Measurements from ENCODE around the gene SLC15A4. TPM values are rescaled to one million over a fixed set of nuclear protein-coding genes. Genes with fewer than 3 reads are reported as not detected.
A peak's percentile ranks its signal among the peaks of the same experiment; 100 is the strongest.

SLC15A4 gene
- total RNA-seq, 1 donor from 2014 or later, result 49.6 TPM

- TF ChIP-seq CTCF (conservative IDR thresholded peaks at IDR 0.05; ENCODE audit: low read depth, low read length), result no peak
- H3K4me3 ChIP-seq (ENCODE audit: low read depth, low read length), result peak overlapping the region; percentile 18
- no peak for DNase-seq (ENCODE audit: low read depth)
Measured at GRCh38 chr12:128818065-128819022, 5.4 kb downstream of the SLC15A4 start.

- peak; percentile 60 for DNase-seq (ENCODE audit: low read depth)
- no peak overlapping the region for H3K4me3 ChIP-seq (ENCODE audit: low read depth, low read length)
- TF ChIP-seq CTCF (conservative IDR thresholded peaks at IDR 0.05; ENCODE audit: low read depth, low read length), result no peak
Measured at GRCh38 chr12:128817111-128818015, 6.4 kb downstream of the SLC15A4 start.

GRCh38 chr12:128816643-128816920 lies 7.2 kb downstream of the SLC15A4 start:
- no peak overlapping the region for H3K4me3 ChIP-seq (ENCODE audit: low read depth, low read length)
- no peak for TF ChIP-seq CTCF (conservative IDR thresholded peaks at IDR 0.05; ENCODE audit: low read depth, low read length)
- DNase-seq (ENCODE audit: low read depth), result no peak

GRCh38 chr12:128815779-128816642 lies 7.7 kb downstream of the SLC15A4 start:
- no peak for TF ChIP-seq CTCF (conservative IDR thresholded peaks at IDR 0.05; ENCODE audit: low read depth, low read length)
- DNase-seq (ENCODE audit: low read depth), result no peak
- no peak overlapping the region for H3K4me3 ChIP-seq (ENCODE audit: low read depth, low read length)

- no peak for TF ChIP-seq CTCF (conservative IDR thresholded peaks at IDR 0.05; ENCODE audit: low read depth, low read length)
- H3K4me3 ChIP-seq (ENCODE audit: low read depth, low read length), result no peak overlapping the region
- DNase-seq (ENCODE audit: low read depth), result no peak
Measured at GRCh38 chr12:128814411-128815261, 9.1 kb downstream of the SLC15A4 start.

- TF ChIP-seq CTCF (conservative IDR thresholded peaks at IDR 0.05; ENCODE audit: low read depth, low read length), result no peak
Measured at GRCh38 chr12:128813883-128814282, 9.9 kb downstream of the SLC15A4 start.

More at GRCh38 chr12:128813883-128814282, 9.9 kb downstream of the SLC15A4 start:
- DNase-seq (ENCODE audit: low read depth), result no peak
- H3K4me3 ChIP-seq (ENCODE audit: low read depth, low read length), result no peak overlapping the region

Data from epithelial cell of proximal tubule (primary cell).